Neural progenitor cell (in vitro differentiated cells): Measurements from ENCODE around the gene MTREX.

Experiments
- CTCF ChIP-seq: fragments of 200-600 bp; sonication (generic); IDR thresholded peaks from 2 replicates; pipeline ENCODE4 v1.5.1; 2017; ENCODE audit warnings: antibody characterized with exemption, mild to moderate bottlenecking
- EZH2 ChIP-seq: fragments of 200-600 bp; sonication (generic); IDR thresholded peaks from 2 replicates; pipeline ENCODE4 v1.6.1; 2017; ENCODE audit warnings: antibody characterized with exemption, mild to moderate bottlenecking, moderate library complexity

- TF ChIP-seq EZH2 (no peak), CTCF (no peak)
These were observed 2.4 kb upstream of the MTREX start for GRCh38 chr5:55305345-55305744.
